ENCODE data around the gene VARS2. TPM values are rescaled to one million over a fixed set of nuclear protein-coding genes. Genes with fewer than 3 reads are reported as not detected.
A peak's percentile ranks its signal among the peaks of the same experiment; 100 is the strongest.

Gene VARS2
- total RNA-seq, 4 donors from 2014 or later: 16.0 to 38.5 (median 19.3) TPM

GRCh38 chr6:30877419-30878262 lies 36.4 kb upstream of the VARS2 start:
- peak in 1 of 2 donors; percentile 11 for TF ChIP-seq POLR2A (IDR thresholded peaks at IDR 0.05)
- TF ChIP-seq, protein P1, sequence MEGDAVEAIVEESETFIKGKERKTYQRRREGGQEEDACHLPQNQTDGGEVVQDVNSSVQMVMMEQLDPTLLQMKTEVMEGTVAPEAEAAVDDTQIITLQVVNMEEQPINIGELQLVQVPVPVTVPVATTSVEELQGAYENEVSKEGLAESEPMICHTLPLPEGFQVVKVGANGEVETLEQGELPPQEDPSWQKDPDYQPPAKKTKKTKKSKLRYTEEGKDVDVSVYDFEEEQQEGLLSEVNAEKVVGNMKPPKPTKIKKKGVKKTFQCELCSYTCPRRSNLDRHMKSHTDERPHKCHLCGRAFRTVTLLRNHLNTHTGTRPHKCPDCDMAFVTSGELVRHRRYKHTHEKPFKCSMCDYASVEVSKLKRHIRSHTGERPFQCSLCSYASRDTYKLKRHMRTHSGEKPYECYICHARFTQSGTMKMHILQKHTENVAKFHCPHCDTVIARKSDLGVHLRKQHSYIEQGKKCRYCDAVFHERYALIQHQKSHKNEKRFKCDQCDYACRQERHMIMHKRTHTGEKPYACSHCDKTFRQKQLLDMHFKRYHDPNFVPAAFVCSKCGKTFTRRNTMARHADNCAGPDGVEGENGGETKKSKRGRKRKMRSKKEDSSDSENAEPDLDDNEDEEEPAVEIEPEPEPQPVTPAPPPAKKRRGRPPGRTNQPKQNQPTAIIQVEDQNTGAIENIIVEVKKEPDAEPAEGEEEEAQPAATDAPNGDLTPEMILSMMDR (IDR thresholded peaks at IDR 0.05 in 4 of 5, conservative IDR thresholded peaks at IDR 0.05 in 1 of 5): peak; percentile 89 to 92 (median 91)
- in situ Hi-C loops (cut with MboI; ENCODE audit: low sequenced_read_pairs in 4 of 4): loop anchor here (5.0 to 25.0 kb wide), 4 partner anchors 50 to 140 kb away; partner anchors contain the start of genes FLOT1 (in 3 of the 4) and IER3 (in 3 of the 4)

DNA sequence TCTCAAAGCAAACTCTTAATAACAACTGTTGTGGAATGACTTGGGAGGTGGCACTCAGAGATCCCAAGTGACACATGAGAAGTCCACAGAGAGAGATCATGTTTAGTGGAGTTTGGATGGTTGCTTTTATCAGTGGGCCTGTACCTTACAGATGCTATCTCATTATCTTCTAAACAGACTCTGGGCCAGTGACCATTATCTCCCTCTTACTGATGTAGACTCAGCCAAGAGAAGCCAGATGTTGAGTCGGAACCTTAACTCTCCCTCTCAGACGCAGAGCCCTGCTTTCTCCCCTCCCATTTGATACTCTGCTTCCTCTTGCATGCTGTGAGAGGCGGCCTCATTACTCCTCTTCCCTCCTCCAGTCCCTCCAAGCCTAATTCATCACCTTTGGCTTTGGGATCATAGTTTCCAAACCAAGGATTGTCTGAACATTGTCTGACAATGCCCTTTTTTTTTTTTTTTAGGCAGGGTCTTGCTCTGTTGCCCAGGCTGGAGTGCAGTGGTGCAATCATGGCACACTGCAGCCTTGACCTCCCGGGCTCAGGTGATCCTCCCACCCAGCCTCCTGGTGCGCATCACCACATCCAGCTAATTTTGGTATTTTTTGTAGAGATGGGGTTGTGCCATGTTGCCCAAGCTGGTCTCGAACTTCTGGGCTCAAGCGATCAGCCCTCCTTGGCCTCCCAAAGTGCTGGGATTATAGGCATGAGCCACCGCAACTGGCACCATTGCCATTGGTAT lies 34.2 kb upstream of the VARS2 start:
- Histone ChIP-seq H3K36me3 (no peaks in the 10 kb centered on the region), H3K27ac (peak overlapping the region; percentile 50 to 91 (median 70)), H3K9me3 (no peaks in the 10 kb centered on the region), H3K27me3 (no peaks in the 10 kb centered on the region), H3K4me1 (peaks cover 35 to 45% of the 10 kb centered on the region in 2 donors), H3K4me3 (no peak overlapping the region)
- no peak for DNase-seq
- TF ChIP-seq, protein P1 (IDR thresholded peaks at IDR 0.05 in 4 of 5, conservative IDR thresholded peaks at IDR 0.05 in 1 of 5): no peak
- no peak for TF ChIP-seq POLR2A (IDR thresholded peaks at IDR 0.05)
- intact Hi-C loops (cut with DNase I; ENCODE audit: low total_unique reads) (loop anchor here (5.0 kb wide), 2 partner anchors 32 to 193 kb away; partner anchors contain the start of genes PPP1R18 and VARS2), in situ Hi-C loops (cut with MboI; ENCODE audit: low sequenced_read_pairs in 4 of 4) (loop anchor here (5.0 to 25.0 kb wide), 4 partner anchors 53 to 143 kb away; partner anchors contain the start of genes FLOT1 (in 3 of the 4) and IER3 (in 3 of the 4))
- no peak for ATAC-seq

More at GRCh38 chr6:30877419-30878262, 36.4 kb upstream of the VARS2 start:
- no peaks in the 10 kb centered on the region for H3K27me3 ChIP-seq
- DNase-seq (peak; percentile 74 to 89), ATAC-seq (peak; percentile 86 to 88)
- no peaks in the 10 kb centered on the region for H3K9me3 ChIP-seq
- peak overlapping the region; percentile 76 to 80 (median 79) for H3K27ac ChIP-seq
- H3K36me3 ChIP-seq: no peaks in the 10 kb centered on the region
- H3K4me3 ChIP-seq: peak overlapping the region; percentile 40 to 54 (median 41)
- intact Hi-C loops (cut with DNase I; ENCODE audit: low total_unique reads): loop anchor here (1.0 to 5.0 kb wide), 4 partner anchors 35 to 133 kb away; partner anchors contain the start of genes IER3 and VARS2
- H3K4me1 ChIP-seq: peaks cover 20 to 33% of the 10 kb centered on the region in 2 donors

GRCh38 chr6:30880698-30881252 lies 33.3 kb upstream of the VARS2 start:
- Histone ChIP-seq H3K27ac (peak overlapping the region in 2 of 4 donors; percentile 79 to 91), H3K36me3 (no peaks in the 10 kb centered on the region), H3K9me3 (no peaks in the 10 kb centered on the region), H3K4me1 (peaks cover 44 to 49% of the 10 kb centered on the region in 2 donors), H3K4me3 (no peak overlapping the region), H3K27me3 (no peaks in the 10 kb centered on the region)
- no peak for ATAC-seq
- in situ Hi-C loops (cut with MboI; ENCODE audit: low sequenced_read_pairs in 4 of 4) (loop anchor here in 1 of 4 donors (25.0 kb wide), 1 partner anchor 143 kb away; the partner anchor contains the start of genes FLOT1 and IER3), intact Hi-C loops (cut with DNase I; ENCODE audit: low total_unique reads) (loop anchor here (5.0 kb wide), 1 partner anchor 193 kb away; the partner anchor contains the start of gene PPP1R18)
- no peak for TF ChIP-seq POLR2A (IDR thresholded peaks at IDR 0.05)
- TF ChIP-seq, protein P1 (IDR thresholded peaks at IDR 0.05 in 4 of 5, conservative IDR thresholded peaks at IDR 0.05 in 1 of 5): no peak
- DNase-seq: no peak

Data from gastrocnemius medialis (tissue), 4 donors.